ENCODE results near the gene ARHGEF39.

The ARHGEF39 gene

GRCh38 chr9:35673132-35674024 lies 8.4 kb upstream of the ARHGEF39 start, which contains the start of gene CA9:
Gene CA9, plus strand, starts transcription at chr9:35673928. Its CDS starts 32 bp downstream, at chr9:35673960.
- DNase-seq = no peak

- DNase-seq = no peak
Measured at GRCh38 chr9:35669331-35670145, 4.5 kb upstream of the ARHGEF39 start.

- DNase-seq = no peak
Measured at GRCh38 chr9:35667939-35668338, 2.9 kb upstream of the ARHGEF39 start.

GRCh38 chr9:35666549-35666948 lies 1.6 kb upstream of the ARHGEF39 start:
- no peak for DNase-seq

- DNase-seq = no peak
Measured at GRCh38 chr9:35666045-35666444, 1.1 kb upstream of the ARHGEF39 start.

- DNase-seq = no peak
Measured at GRCh38 chr9:35665471-35665818, 450 bp upstream of the ARHGEF39 start.

GRCh38 chr9:35662437-35662836 lies 2.6 kb downstream of the ARHGEF39 start:
- no peak for DNase-seq

- no peak for DNase-seq
Measured at GRCh38 chr9:35661756-35662350, 3.1 kb downstream of the ARHGEF39 start.

GRCh38 chr9:35660966-35661415 lies 4.0 kb downstream of the ARHGEF39 start:
- no peak for DNase-seq

- DNase-seq = no peak
Measured at GRCh38 chr9:35659340-35659739, 5.7 kb downstream of the ARHGEF39 start.

- no peak for DNase-seq
Measured at GRCh38 chr9:35658968-35659220, 6.1 kb downstream of the ARHGEF39 start.

- peak; percentile 83 for DNase-seq
Measured at GRCh38 chr9:35658137-35658967, 6.6 kb downstream of the ARHGEF39 start, which contains the start of gene CCDC107. Gene CCDC107, plus strand, starts transcription at chr9:35658292. Its CDS starts 88 bp downstream, at chr9:35658380.

- DNase-seq = peak; percentile 91
Measured at GRCh38 chr9:35657546-35658136, 7.4 kb downstream of the ARHGEF39 start, which contains the start of gene RMRP. Gene RMRP, minus strand, starts transcription at chr9:35658019.

- no peak for DNase-seq
Measured at GRCh38 chr9:35656831-35657545, 8.0 kb downstream of the ARHGEF39 start.

GRCh38 chr9:35656348-35656747 lies 8.6 kb downstream of the ARHGEF39 start:
- no peak for DNase-seq

GRCh38 chr9:35653611-35654010 lies 11.4 kb downstream of the ARHGEF39 start:
- DNase-seq = no peak

GRCh38 chr9:35652829-35653209 lies 12.2 kb downstream of the ARHGEF39 start:
- DNase-seq = no peak

- no peak for DNase-seq
Measured at GRCh38 chr9:35651956-35652828, 12.8 kb downstream of the ARHGEF39 start.

- DNase-seq = no peak
Measured at GRCh38 chr9:35650341-35651158, 14.4 kb downstream of the ARHGEF39 start, which contains the start of gene SIT1. Gene SIT1, minus strand, starts transcription at chr9:35650931. Its CDS starts 78 bp downstream, at chr9:35650853.

All from activated CD8-positive, alpha-beta memory T cell treated with anti-CD3 and anti-CD28 coated beads, Interleukin-2, amount 50 U/mL, for 4 hours (primary cell).